ENCODE measurements around the gene RASGEF1B.

The RASGEF1B gene

DNA sequence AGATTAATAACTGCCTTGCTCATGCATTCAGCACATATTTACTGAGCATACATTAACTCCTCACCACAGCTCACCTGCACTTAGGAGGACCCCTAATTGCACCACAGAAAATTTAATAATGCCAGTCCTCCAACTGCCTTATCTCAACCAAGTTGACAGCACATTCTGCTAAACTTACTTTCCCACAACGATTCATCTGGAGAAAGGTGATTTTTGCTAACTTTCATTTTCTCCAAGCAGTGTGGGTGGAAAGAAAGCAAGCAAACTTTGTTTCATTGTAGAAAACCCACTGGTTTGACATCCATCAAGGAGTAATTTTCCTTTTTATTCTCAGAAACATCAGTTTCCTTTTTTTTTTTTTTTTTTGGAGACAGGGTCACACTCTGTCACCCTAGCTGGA, 49.1 kb downstream of the RASGEF1B start:
- no peak overlapping the region for H3K4me3 ChIP-seq (ENCODE audit: low read depth, low read length)
- no peaks in the 10 kb centered on the region for H3K9me3 ChIP-seq
- TF ChIP-seq, protein P1, sequence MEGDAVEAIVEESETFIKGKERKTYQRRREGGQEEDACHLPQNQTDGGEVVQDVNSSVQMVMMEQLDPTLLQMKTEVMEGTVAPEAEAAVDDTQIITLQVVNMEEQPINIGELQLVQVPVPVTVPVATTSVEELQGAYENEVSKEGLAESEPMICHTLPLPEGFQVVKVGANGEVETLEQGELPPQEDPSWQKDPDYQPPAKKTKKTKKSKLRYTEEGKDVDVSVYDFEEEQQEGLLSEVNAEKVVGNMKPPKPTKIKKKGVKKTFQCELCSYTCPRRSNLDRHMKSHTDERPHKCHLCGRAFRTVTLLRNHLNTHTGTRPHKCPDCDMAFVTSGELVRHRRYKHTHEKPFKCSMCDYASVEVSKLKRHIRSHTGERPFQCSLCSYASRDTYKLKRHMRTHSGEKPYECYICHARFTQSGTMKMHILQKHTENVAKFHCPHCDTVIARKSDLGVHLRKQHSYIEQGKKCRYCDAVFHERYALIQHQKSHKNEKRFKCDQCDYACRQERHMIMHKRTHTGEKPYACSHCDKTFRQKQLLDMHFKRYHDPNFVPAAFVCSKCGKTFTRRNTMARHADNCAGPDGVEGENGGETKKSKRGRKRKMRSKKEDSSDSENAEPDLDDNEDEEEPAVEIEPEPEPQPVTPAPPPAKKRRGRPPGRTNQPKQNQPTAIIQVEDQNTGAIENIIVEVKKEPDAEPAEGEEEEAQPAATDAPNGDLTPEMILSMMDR (IDR thresholded peaks at IDR 0.05; ENCODE audit: low read depth, low read length), result no peak
- H3K4me1 ChIP-seq, result no peaks in the 10 kb centered on the region
- no peaks in the 10 kb centered on the region for H3K27me3 ChIP-seq
- H3K36me3 ChIP-seq, result no peaks in the 10 kb centered on the region
- DNase-seq, result no peak

DNA sequence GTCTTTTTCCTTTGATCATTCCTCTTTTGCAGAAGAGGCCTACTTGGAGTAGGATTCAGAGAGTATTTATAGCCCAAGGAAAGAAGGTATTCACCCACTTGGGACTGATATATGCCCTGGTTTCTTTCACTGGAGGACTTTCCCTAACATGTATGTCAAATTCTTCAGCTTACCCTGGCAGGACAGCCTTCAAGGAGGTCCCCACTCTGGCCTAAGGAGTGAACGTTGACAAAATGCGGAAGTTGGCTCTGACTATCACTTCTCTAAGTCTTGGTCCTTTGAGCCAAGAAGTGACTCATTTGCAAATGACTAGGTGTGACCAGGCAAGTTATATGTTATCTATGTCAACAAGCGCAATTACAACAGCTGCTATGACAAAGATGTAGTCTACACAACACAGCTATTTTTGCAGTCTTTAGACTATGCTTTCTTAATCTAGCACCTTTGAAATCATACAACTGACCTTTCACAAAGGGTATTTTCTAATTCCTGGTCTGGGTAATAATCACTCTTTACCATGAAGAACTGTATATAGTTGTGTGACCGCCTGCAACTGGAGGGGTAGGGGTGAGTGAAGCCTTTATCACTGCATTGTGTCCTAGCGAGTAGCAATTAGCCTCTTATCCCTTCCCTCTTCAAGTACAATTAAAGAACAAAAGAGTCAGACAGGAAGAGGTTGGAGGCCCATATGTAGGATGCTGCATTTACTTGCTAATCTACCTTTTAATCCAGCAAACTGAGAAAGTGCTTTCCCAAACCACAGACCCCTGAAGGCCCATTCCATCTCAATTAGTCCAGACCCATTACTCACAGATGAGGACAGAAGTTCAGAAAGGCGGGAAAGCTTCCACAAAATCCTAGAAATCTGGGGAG, 50.1 kb downstream of the RASGEF1B start:
- no peak overlapping the region for H3K4me3 ChIP-seq (ENCODE audit: low read depth, low read length)
- TF ChIP-seq, protein P1 (IDR thresholded peaks at IDR 0.05; ENCODE audit: low read depth, low read length), result no peak

DNA sequence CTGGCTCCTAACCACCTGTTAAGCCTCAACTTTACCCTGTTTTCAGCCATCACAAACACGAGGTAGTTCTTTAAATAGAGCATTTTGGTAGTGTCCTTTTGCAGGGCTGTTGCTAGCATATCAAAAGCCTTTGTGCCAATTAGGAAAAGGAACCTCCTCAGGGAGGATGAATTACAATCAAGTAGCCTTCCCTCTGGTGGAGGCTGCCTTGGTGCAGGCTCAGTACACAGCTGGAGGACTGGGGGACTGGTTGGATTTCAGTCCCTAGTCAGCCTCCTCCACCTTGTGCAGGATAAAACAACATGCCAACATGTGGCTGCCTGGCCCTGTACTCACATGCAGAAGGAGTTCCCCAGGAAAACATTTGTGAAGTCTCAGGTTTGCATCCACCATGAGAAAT, 53.1 kb downstream of the RASGEF1B start:
- Histone ChIP-seq H3K36me3 (no peaks in the 10 kb centered on the region), H3K4me3 (ENCODE audit: low read depth, low read length) (no peak overlapping the region), H3K9me3 (no peaks in the 10 kb centered on the region), H3K4me1 (no peaks in the 10 kb centered on the region), H3K27me3 (no peaks in the 10 kb centered on the region)
- TF ChIP-seq, protein P1 (IDR thresholded peaks at IDR 0.05; ENCODE audit: low read depth, low read length), result no peak
- no peak for DNase-seq

More for the DNA sequence above, 50.1 kb downstream of the RASGEF1B start:
- H3K9me3 ChIP-seq, result no peaks in the 10 kb centered on the region
- no peaks in the 10 kb centered on the region for H3K4me1 ChIP-seq
- no peaks in the 10 kb centered on the region for H3K36me3 ChIP-seq
- H3K27me3 ChIP-seq, result no peaks in the 10 kb centered on the region
- DNase-seq, result no peak

DNA sequence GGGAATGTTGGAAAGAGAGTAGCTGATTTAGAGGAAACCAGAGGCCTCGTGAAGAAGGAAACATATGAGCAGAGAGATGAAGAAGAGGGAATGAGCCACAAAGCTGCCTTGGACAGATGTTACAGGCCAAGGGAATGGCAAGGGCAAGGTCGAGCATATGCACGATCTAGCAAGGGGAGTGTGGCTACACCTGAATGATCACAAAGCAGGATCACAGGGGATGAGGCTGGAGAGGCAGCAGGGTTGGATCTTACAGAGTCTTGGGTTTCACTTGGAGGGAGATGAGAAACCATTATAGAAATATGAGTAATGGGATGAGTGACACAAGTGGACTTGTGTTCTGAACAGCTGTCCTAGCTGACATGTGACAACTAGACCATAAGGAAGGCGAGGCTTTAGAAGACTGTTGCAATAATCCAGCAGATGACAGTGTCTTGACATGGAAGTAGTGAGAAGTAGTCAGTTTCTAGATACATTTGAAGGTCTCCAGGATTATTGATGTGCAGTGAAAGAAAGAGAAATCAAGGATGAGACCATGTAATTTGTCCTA, 58.7 kb downstream of the RASGEF1B start:
- Histone ChIP-seq H3K9me3 (no peaks in the 10 kb centered on the region), H3K36me3 (no peaks in the 10 kb centered on the region), H3K4me3 (ENCODE audit: low read depth, low read length) (no peak overlapping the region), H3K27me3 (no peaks in the 10 kb centered on the region), H3K4me1 (no peaks in the 10 kb centered on the region)
- DNase-seq, result no peak
- TF ChIP-seq, protein P1 (IDR thresholded peaks at IDR 0.05; ENCODE audit: low read depth, low read length), result no peak

DNA sequence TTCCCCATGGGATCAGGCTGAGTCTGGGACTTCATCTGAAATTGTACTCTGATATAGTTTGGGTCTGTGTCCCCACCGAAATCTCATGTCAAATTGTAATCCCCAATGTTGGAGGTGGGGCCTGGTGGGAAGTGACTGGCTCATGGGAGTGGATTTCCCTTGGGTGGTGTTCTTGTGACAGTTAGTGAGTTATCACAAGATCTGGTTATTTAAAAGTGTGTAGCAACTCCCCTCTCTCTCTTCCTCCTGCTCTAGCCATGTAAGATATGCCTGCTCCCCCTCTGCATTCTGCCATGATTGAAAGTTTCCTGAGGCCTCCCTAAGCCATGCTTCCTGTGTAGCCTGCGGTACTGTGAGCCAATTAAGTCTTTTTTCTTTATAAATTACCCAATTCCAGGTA, 61.0 kb downstream of the RASGEF1B start:
- no peak for DNase-seq
- H3K9me3 ChIP-seq, result no peaks in the 10 kb centered on the region
- no peaks in the 10 kb centered on the region for H3K4me1 ChIP-seq
- TF ChIP-seq, protein P1 (IDR thresholded peaks at IDR 0.05; ENCODE audit: low read depth, low read length), result no peak
- H3K27me3 ChIP-seq, result no peaks in the 10 kb centered on the region
- no peak overlapping the region for H3K4me3 ChIP-seq (ENCODE audit: low read depth, low read length)
- H3K36me3 ChIP-seq, result no peaks in the 10 kb centered on the region

DNA sequence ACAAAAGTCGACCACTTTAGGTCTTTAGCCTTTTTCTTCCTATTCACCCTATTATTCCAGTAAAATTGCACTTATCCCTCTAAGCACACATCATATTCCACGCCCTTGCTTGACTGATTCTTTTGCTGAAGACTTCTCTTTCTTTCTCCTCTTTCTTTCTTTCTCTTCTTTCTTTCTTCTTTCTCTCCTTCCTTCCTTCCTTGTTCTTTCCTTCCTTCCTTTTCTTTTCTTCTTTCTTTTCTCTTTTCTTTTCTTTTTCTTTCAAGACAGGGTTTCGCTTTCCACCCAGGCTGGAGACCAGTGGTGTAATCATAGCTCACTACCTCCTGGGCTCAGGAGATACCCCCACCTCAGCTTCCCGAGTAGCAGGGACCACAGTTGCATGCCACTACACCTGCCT, 61.9 kb downstream of the RASGEF1B start:
- no peaks in the 10 kb centered on the region for H3K36me3 ChIP-seq
- TF ChIP-seq, protein P1 (IDR thresholded peaks at IDR 0.05; ENCODE audit: low read depth, low read length), result no peak
- no peaks in the 10 kb centered on the region for H3K4me1 ChIP-seq
- no peak for DNase-seq
- H3K9me3 ChIP-seq, result no peaks in the 10 kb centered on the region
- no peaks in the 10 kb centered on the region for H3K27me3 ChIP-seq
- no peak overlapping the region for H3K4me3 ChIP-seq (ENCODE audit: low read depth, low read length)
